GM19463 (cell line): ENCODE data around the gene C1orf216.
"Not testable (repeated sequence)": the region's sequence is repeated elsewhere in the genome, so short reads cannot be mapped to it uniquely, and the experiment has no call there.

ENCODE experiments used
- ATAC-seq: cut with Tn5 transposase; IDR thresholded peaks from one replicate; pipeline ENCODE4 v1.9.1; 2021; ENCODE audit warnings: mild to moderate bottlenecking, moderate library complexity; ENCODE audit not compliant: unreplicated experiment

The C1orf216 gene, protein sequence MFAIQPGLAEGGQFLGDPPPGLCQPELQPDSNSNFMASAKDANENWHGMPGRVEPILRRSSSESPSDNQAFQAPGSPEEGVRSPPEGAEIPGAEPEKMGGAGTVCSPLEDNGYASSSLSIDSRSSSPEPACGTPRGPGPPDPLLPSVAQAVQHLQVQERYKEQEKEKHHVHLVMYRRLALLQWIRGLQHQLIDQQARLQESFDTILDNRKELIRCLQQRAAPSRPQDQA

DNA sequence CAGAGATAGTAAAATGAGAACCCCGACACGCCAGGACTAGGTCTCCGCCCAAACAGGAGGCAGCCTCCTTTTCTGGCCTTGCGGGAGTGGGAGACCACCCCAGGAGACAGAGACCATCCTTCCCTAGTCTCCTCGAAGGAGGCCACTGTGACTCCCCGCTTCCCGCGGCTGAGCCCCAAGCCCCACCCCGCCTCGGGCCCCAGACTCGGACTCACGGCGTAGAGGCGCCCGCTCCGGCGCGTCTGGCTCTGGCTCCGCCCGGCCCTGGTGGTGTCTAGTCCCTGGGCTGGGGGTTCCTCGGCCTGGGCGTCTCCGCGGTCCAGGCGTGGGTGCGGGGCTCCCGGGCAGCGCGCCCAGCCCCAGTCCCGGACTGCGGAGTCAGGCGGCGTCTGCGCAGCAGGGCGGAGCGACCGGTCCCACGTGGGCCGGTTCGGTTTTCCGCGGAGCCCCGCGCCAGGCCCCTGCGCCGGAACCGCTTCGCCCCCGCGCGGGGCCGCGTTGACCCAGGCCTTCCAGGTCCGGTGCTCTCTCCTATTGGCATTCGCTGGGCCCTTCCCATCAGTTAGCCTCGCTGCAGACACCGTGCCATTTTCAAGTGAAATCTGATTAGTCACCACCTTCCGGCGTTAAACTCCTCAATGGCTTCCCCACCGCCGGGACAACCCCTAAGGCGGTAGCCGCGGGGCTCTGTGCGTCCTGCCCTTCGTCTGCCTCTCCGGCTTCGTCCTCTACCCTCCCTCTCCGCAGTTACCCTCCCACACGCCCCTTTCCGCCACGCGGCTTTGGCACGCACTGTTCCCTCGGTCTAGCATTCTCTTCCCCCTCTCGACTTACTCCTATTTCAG is at the start of gene C1orf216:
Gene C1orf216, minus strand, starts transcription at position 393 of the 845 bp plus-strand sequence. CDS start 2,563 bp downstream, outside the sequence.
- peak; percentile 64 for ATAC-seq

DNA sequence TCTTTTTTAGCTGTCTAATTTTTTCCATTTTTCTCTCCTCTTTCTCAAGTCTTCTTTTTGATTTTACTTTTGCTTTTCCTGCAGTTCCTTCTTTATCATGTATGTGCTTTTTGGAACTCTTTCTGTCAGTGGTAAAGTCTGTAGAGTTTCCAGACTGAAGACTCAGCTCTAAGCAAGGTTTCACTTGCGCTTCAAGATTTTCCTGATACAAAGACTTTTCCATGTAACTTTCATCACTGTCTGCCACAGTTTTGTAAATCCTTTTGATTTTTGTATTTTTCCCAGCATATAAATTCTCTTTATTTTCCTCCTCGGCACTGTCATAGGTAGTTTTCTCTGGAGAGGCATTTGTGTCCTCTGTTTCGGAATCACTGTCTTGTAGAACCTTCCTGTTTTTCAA is 45.6 kb upstream of the C1orf216 start:
- no peak for ATAC-seq

DNA sequence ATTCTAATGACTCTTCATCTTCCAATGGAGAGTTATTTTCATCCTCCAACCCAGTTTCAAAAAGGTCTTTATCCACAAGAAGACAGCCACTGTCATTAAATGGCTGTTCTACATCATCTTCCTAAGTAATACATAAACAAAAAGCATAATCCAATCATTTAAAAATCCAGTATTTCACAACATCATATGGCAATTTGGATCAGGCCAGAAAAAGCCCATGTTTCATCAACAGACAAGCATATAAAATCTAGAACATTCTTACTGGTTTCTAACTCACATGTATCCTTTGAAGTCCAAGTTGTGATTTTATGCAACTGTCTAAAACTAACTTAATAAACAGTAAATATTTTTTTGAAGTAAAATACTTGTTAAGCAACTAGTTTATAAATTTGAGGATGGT is 44.5 kb upstream of the C1orf216 start:
- ATAC-seq, result no peak

DNA sequence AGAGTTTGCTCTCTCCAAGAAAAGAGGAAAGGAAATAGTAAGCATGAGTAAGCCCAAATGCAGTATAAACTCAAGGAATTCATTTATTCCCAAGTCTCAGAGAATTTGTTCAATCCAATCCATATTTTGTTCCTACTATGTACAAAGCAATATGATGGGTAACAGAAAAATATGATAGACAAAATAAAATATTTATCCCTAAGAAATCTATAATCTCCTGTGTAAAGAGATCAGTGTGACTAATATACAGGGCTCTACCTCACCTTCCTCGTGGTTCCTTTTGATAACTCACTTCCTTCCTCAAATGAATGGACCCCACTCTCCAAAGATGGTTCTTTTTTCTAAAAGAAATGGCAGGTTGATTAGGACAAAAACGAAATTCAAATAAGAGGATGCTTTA is 43.5 kb upstream of the C1orf216 start:
- no peak for ATAC-seq

DNA sequence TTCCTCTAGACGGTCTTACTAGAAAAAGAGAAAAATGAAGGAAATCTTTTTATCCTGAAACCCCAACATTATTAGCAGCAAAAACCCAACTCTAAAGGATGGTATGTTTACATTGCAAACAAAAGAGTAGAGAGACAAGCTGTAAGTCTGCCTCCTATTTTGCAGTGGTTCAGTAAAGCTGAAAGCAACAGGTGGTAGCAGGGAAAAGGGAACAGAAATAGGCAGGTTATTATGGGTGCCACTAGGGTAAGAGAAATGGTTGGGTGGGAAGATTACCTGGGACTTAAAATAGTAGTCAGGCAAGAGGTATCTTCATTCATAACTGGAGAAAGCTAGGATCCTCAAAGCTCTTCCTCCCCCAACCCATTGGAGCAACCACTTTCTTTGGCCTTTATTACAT is 37.4 kb upstream of the C1orf216 start:
- no peak for ATAC-seq

DNA sequence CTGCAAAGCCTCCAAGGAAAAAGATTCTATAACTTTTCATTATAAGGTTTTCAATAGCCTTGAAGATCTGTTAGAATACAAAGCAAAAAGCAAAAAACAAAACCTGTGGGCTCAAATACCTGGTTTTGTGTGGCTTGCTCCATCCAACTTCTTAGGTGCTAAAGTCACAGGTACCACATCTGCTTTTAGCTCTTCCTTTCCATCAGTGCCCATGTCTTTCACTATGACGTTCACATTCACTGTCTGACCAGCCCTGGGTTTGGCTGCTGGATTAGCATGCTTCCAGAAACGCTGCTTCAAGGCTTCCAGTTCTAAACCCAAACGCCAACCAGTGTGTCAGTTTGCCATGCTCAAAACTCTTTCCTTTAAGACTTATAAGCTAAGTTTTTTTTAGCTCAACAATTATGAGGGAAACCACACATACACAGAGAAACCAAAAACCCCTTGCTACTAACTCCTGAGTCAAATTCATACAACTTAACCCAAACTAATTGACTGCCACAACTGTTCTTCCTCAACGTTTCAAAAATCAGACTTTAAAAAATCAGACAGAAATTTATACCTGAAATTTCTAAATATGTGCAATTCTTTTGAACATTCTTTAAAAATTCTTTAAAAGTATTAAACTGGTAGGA is 35.1 kb upstream of the C1orf216 start:
- ATAC-seq, result no peak

DNA sequence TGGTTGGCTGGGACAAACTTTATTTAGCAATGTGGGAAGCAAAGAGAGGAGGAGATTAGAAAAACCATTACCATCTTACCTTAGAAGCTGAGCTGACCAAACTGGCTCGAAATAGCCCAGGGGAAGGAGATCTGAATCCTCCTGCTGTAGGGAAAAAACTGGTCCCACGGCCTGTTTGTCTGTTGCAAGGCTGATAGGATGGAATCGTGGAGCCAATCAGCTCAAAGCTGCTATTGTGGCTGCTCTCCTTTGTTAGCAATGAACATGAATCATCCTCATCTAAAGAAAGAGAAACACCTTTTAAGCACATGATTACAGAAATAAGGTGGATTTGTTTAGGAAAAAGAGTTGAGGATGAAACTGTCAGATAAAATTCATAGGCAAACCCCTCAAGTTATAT is 29.6 kb upstream of the C1orf216 start:
- no peak for ATAC-seq

DNA sequence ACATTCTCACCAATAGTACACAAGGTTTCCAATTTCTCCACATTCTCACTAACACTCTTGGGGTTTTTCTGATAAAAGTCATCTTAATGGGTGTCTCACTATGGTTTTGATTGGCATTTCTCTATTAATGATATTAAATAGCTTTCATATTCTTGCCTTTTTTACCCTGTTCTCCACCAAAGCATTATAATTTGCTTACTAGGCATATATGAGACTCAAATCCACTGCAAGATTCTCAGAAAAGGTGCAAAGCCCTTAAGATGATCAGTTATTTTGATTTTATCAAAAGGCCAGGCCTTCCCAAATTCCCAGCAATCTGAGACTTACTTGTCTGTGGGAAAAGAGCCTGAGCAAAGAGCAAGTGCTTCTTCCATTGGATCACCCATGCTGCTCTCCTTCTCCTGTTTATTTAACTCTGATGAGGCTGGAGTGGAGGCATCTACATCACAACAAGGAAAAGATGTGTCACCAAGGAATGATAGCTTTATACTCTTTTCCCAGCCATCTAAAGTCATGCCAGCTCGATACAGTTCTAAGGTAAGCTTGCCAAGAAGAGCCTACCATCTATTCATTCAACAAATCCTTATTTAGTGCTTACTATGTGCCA is 26.5 kb upstream of the C1orf216 start:
- no peak for ATAC-seq

DNA sequence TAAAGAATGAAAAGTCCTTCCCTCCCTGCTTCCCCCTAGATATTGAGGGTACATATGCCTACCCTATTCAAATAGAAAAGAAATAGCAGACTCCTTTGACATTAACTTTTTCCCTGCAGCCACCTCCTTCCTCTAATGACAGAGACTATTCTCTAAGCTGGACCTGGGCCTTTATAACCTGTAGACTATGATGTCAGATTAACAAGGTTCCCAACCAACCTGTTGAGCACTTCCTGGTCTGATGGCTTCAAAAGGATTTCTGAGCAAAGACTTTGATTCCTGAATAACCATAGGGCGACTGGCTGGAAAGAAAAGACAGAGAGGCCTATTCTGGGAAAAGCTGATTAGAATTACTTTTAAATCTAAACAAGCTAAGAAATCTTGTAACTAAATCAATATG is 18.4 kb upstream of the C1orf216 start:
- ATAC-seq, result no peak

DNA sequence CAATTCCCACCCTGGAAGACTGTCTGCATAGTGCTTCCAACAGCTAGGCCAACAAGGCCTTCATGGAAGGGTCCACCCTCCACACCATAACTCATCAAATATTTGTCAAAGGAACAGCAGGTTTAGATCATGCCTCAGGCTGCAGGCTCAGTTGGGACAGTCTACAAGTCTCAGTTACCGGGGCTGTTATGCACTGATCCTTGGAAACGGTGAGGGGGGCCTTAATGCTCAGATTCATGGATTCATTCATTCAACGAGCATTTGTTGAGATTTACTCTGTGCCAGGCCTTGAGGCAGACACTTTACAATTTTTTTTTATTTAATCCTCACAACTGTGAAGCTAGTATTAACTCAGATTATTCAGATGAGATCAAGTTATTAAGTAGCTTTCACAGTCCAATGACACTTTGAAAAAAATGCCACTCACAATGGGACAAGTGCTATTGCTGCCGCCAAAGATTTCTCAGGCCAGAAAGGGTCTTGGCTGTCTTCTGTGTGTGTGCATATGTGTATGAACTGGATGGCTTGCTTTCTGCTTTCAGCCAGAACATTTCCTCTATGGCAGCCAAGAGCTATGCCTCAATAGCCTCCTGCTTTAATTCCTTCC is 8.9 kb upstream of the C1orf216 start:
- ATAC-seq, result no peak

DNA sequence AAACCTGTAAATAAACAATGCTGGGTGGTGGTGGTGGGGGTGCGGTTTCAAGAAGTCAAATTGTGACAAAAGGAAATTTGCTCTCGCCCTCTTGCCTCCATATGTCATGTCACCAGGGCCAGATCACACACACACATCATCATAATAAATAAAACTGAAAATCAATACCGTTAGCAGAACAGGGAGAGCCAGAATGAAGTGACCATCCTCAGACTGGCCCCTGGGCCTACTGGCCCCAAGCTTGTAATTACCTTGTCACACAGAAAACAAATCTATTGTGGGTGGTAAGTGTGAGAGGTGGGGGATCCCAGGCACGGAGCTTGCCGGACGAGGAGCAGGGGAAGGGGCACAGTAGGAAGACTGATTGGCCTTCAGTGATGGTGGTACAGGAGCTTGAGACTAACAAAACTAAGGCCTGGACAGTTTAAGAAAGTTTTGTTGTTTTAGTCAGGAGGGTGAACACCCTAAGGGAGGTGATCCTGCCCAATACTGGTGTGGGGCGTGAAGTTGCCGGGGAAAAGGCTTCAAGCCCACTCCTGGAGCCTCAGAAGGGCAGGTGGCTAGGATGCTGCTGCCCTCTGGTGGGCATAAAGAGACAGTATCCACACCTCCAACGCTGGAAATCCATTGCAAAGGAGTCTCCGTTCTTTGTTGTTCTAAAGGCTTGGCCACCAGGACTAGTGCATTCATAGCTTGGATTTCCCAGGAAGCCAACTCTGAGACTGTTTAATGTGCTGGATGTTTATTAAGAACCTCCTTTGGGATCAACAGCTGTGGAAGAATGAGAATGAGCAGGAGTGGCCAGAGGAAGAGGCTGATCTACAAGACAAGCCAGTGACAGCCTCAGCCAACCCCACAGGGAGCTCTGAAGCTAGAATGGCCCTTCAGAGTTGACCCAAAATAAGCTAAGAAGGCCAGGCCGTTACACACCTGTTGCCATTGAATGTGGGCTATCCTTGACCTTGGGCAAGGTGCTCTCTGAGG is 8.1 kb upstream of the C1orf216 start:
- ATAC-seq, result no peak

DNA sequence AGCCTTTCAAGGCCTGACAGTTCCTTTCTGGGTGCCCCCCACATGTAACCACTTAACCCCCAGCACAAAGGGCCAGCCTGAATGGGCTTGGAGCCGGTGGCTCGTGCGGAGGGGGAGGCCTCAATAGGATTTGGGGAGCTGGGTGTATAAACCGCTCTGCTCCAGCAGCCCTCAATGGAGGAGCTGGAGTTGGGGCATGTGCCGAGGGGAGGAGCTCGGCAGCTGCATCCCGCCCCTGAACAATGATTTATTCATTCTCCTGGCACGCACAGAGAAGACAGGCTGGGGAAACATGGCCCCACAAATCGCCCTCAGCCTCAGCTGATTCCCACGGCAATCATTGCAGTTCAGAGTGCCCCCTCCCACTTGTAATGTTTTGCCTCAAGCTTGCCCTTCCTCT is 6.9 kb upstream of the C1orf216 start:
- ATAC-seq, result no peak

DNA sequence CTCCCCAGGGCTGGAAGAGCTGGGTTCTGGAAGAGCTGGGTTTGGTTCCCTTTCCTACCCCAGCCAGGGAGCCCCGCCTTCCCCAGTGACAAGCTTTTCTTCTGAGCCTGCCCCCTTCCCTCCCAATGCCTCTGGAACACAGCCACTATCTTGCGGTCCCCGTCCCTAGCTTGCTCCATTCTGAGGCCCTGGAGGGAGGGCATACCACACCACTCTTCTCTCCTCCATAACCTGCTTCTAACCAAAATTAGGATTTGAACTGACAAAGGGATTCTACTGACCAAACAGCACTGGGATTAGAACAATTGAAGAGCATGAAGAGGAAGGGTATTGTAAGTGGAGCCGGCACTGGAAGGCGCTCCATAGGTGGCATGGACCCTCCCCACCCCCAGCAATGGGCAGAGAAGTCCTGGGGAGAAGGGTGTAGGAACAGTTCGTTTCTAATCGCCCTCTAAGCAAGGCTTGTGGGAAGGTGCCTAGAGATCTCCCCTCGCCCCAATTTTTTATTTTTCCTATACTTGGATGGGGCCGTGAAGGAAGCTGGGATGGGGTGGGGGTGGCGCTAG is 690 bp downstream of the C1orf216 start:
- ATAC-seq, result no peak

DNA sequence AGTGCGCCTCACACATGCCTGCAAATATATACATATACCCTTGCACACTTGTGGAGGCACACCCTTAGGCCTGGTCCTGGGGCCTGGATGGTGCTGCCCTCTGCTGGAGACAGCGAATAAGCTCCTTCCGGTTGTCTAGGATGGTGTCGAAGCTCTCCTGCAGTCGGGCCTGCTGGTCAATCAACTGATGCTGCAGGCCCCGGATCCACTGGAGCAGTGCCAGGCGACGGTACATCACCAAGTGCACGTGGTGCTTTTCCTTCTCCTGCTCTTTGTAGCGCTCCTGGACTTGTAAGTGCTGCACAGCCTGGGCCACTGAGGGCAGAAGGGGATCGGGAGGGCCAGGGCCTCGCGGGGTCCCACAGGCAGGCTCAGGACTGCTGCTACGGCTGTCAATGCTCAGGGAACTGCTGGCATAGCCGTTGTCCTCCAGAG is 3.1 kb downstream of the C1orf216 start:
- ATAC-seq, result peak; percentile 50

DNA sequence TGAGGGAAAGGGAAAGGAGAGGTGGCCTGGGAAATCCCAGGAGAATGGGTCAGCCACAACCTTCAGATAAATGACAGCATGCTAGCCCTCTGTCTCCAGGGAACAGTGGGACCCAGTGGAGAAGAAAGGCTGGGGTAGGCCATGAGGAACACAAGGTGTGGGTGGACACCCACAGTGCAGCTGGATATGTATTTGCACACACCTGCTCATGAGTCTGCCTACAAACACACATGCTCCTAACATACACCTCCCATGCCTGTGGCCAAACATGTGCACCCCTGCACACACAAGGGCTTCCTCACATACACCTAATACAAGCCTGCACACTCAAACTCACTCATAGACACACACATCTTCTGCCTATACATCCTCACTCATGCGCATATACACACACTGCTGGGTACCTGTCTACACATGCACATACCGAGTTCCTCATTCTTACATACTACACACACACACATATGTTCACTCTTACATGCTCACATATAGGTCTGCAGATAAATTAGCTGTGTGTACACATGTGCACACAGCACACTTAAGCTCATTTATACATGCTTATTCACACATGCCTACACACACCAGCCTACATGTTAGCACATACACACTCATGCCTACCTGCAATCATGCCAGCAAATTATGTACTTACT is 3.6 kb downstream of the C1orf216 start:
- no peak for ATAC-seq

DNA sequence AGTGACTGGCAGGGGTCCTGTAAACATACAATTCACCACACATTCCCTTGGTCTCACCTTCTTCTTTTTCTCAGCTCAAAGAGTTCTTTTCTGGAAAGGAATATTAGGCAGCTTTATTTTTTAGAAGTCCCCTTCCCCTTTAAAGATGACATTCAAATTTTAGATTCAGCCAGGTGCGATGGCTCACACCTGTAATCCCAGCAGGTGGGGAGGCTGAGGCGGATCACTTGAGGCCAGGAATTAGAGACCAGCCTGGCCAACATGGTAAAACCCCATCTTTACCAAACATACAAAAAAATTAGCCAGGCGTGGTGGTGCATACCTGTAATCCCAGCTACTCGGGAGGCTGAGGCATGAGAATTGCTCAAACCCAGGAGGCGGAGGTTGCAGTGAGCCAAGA is 7.6 kb downstream of the C1orf216 start:
- ATAC-seq, result not testable (repeated sequence)

DNA sequence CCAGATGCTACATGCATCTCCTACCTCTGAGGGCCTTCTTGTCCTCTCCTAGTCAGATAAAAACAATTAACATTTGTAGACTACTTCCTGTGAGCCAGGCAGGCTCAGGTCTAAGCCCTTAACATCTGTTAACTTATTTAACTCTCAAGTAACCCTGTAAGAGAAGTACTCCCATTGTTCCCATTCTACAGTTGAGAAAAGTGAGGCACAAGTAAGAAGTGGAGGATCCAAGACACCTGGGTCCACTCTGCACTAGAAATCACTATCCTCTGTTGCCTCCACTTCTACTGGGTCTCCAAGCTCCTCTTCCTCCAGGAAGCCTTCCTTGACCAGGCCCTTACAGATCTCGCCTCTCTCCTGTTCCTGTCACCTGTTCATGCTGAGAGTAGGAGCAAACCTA is 9.7 kb downstream of the C1orf216 start:
- no peak for ATAC-seq

DNA sequence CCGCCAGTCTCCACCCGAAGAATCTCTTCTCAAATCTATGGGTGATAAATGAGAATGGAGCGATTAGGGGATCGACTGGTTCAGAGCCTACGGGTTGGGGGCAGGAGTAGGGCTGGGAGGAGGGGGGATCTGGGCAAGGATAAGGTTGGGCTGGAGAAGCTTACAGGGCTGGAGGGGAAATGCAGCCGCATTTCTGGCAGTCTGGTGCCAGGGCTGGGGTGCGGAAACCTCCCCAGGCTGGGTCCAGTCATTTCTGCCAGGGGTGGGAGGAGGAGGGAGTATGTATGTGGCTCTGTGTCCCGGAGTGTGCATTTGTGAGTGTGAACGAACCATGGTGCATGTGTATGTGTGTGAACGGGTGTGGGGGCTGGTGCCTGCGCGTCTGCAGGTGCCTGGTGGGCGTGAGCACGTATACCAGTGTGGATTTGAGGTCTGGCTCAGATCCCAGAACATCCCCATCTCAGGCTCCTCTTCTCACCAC is 10.2 kb downstream of the C1orf216 start:
- ATAC-seq, result no peak
